SK-N-SH treated with all-trans-retinoic acid at 6 μM for 48 hours (cell line): Measurements from ENCODE around the gene PRKAG1.

ENCODE experiments used
- ATAC-seq: fragments of 200-7000 bp; cut with Tn5 transposase; 3 replicates; pipeline ENCODE4 v1.9.1; 2020; ENCODE audit warnings: mild to moderate bottlenecking, moderate library complexity
- ARNTL ChIP-seq: fragments of 450-650 bp; formaldehyde crosslinking; IDR thresholded peaks from 2 replicates; pipeline ENCODE4 v1.5.0; 2020; ENCODE audit warnings: low read depth, mild to moderate bottlenecking, moderate library complexity, borderline replicate concordance
- BACH2 ChIP-seq: fragments of 250-450 bp; sonication (Bioruptor Pico); IDR thresholded peaks from 2 replicates; pipeline ENCODE4 v1.9.0; 2021; ENCODE audit warnings: mild to moderate bottlenecking, borderline replicate concordance
- CSDC2 ChIP-seq: fragments of 250-450 bp; sonication (Bioruptor Pico); IDR thresholded peaks from 2 replicates; pipeline ENCODE4 v1.5.0; 2020; ENCODE audit warnings: mild to moderate bottlenecking, moderate library complexity
- CSRNP3 ChIP-seq: fragments of 250-450 bp; sonication (Bioruptor Pico); IDR thresholded peaks from 2 replicates; pipeline ENCODE4 v1.5.1; 2021; ENCODE audit warnings: mild to moderate bottlenecking, moderate library complexity
- ESRRG ChIP-seq: fragments of 250-450 bp; sonication (Bioruptor Pico); IDR thresholded peaks from 2 replicates; pipeline ENCODE4 v1.6.1; 2021; ENCODE audit warnings: mild to moderate bottlenecking
- GLIS3 ChIP-seq: fragments of 250-450 bp; sonication (Bioruptor Pico); IDR thresholded peaks from 2 replicates; pipeline ENCODE4 v1.5.0; 2020; ENCODE audit warnings: mild to moderate bottlenecking, moderate library complexity
- ISL1 ChIP-seq: fragments of 250-450 bp; sonication (Bioruptor Pico); IDR thresholded peaks from 2 replicates; pipeline ENCODE4 v2.1.2; 2022; ENCODE audit warnings: mild to moderate bottlenecking, moderate library complexity
- PATZ1 ChIP-seq: fragments of 250-450 bp; sonication (Bioruptor Pico); IDR thresholded peaks from 2 replicates; pipeline ENCODE4 v1.8.0; 2020; ENCODE audit warnings: mild to moderate bottlenecking, moderate library complexity, borderline replicate concordance
- POU6F1 ChIP-seq: fragments of 250-450 bp; sonication (Bioruptor Pico); IDR thresholded peaks from 2 replicates; pipeline ENCODE4 v1.8.0; 2021; ENCODE audit warnings: low read depth, mild to moderate bottlenecking, moderate library complexity, borderline replicate concordance
- PPARA ChIP-seq: fragments of 250-450 bp; sonication (Bioruptor Pico); IDR thresholded peaks from 2 replicates; pipeline ENCODE4 v1.5.0; 2020; ENCODE audit warnings: mild to moderate bottlenecking, borderline replicate concordance
- RARB ChIP-seq: fragments of 250-450 bp; sonication (Bioruptor Pico); IDR thresholded peaks from 2 replicates; pipeline ENCODE4 v1.8.0; 2021; ENCODE audit warnings: mild to moderate bottlenecking, moderate library complexity
- SNAI2 ChIP-seq: fragments of 250-450 bp; sonication (Bioruptor Pico); IDR thresholded peaks from 2 replicates; pipeline ENCODE4 v1.5.0; 2020; ENCODE audit warnings: mild to moderate bottlenecking, moderate library complexity
- TCF4 ChIP-seq: fragments of 250-450 bp; sonication (Bioruptor Pico); IDR thresholded peaks from 2 replicates; pipeline ENCODE4 v1.8.0; 2021; ENCODE audit warnings: mild to moderate bottlenecking, moderate library complexity, borderline replicate concordance
- TOX ChIP-seq: fragments of 250-450 bp; sonication (Bioruptor Pico); IDR thresholded peaks from 2 replicates; pipeline ENCODE4 v1.8.0; 2021; ENCODE audit warnings: mild to moderate bottlenecking, moderate library complexity, borderline replicate concordance
- ZC3H10 ChIP-seq: fragments of 250-450 bp; sonication (Bioruptor Pico); IDR thresholded peaks from 2 replicates; pipeline ENCODE4 v1.5.1; 2021; ENCODE audit warnings: mild to moderate bottlenecking, moderate library complexity
- ZFP3 ChIP-seq: fragments of 250-450 bp; sonication (Bioruptor Pico); IDR thresholded peaks from 2 replicates; pipeline ENCODE4 v1.5.0; 2020; ENCODE audit warnings: mild to moderate bottlenecking, moderate library complexity
- ZFP30 ChIP-seq: fragments of 450-650 bp; formaldehyde crosslinking; IDR thresholded peaks from 2 replicates; pipeline ENCODE4 v1.5.0; 2022; ENCODE audit warnings: mild to moderate bottlenecking, moderate library complexity
- ZNF565 ChIP-seq: fragments of 450-650 bp; formaldehyde crosslinking; conservative IDR thresholded peaks from 2 replicates; pipeline ENCODE4 v1.5.0; 2020; ENCODE audit warnings: low read depth, mild to moderate bottlenecking, moderate library complexity
- ZNF70 ChIP-seq: fragments of 450-650 bp; formaldehyde crosslinking; IDR thresholded peaks from 2 replicates; pipeline ENCODE4 v1.5.0; 2020; ENCODE audit warnings: mild to moderate bottlenecking, moderate library complexity
- ZNF8 ChIP-seq: fragments of 450-650 bp; formaldehyde crosslinking; IDR thresholded peaks from 2 replicates; pipeline ENCODE4 v1.5.0; 2020; ENCODE audit warnings: mild to moderate bottlenecking, moderate library complexity
- TF ChIP-seq, protein P1 (sequence below): fragments of 250-450 bp; sonication (Bioruptor Pico); IDR thresholded peaks from 2 replicates; pipeline ENCODE4 v1.5.0; 2020; ENCODE audit warnings: mild to moderate bottlenecking, moderate library complexity

PRKAG1 gene

DNA sequence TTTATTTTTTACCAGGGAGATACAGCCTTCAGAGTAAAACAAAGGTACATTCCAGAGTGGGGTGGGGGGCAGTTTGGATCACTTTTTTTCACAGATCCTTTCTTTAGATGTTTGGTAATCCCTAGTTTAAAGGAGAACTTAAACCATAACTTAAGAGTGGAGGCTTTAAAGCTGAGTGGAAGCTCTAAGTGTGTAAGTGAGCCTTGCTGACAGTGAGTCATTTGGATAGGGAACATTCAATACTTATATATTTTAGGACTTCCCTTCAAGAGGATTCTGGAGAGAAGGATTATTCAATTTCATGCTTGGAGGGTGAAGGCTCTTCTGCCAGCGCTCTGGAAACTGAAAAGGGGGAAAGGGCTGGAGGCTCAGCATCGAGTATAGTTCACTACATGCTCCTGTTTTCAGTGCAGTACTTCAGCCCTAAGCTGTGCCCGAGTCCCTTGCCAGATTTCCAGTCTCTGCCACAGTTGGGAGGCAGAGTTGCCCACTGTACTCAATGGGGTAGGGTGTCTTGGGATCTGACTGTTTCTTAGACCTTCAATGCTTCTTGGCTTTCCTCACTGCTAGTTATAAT lies 8.4 kb downstream of the PRKAG1 start:
- TF ChIP-seq GLIS3 (no peak), ISL1 (CRISPR knock-in tag) (no peak), BACH2 (CRISPR knock-in tag) (no peak), CSRNP3 (CRISPR knock-in tag) (no peak), ARNTL (CRISPR knock-in tag) (no peak), ZNF70 (no peak), ZFP3 (CRISPR knock-in tag) (no peak), ZNF8 (CRISPR knock-in tag) (no peak), ZC3H10 (CRISPR knock-in tag) (no peak), ZNF565 (CRISPR knock-in tag) (no peak), TOX (CRISPR knock-in tag) (no peak), ESRRG (CRISPR knock-in tag) (no peak), SNAI2 (CRISPR knock-in tag) (no peak), PPARA (no peak), TCF4 (CRISPR knock-in tag) (no peak), RARB (CRISPR knock-in tag) (no peak), ZFP30 (CRISPR knock-in tag) (no peak)
- TF ChIP-seq, protein P1, sequence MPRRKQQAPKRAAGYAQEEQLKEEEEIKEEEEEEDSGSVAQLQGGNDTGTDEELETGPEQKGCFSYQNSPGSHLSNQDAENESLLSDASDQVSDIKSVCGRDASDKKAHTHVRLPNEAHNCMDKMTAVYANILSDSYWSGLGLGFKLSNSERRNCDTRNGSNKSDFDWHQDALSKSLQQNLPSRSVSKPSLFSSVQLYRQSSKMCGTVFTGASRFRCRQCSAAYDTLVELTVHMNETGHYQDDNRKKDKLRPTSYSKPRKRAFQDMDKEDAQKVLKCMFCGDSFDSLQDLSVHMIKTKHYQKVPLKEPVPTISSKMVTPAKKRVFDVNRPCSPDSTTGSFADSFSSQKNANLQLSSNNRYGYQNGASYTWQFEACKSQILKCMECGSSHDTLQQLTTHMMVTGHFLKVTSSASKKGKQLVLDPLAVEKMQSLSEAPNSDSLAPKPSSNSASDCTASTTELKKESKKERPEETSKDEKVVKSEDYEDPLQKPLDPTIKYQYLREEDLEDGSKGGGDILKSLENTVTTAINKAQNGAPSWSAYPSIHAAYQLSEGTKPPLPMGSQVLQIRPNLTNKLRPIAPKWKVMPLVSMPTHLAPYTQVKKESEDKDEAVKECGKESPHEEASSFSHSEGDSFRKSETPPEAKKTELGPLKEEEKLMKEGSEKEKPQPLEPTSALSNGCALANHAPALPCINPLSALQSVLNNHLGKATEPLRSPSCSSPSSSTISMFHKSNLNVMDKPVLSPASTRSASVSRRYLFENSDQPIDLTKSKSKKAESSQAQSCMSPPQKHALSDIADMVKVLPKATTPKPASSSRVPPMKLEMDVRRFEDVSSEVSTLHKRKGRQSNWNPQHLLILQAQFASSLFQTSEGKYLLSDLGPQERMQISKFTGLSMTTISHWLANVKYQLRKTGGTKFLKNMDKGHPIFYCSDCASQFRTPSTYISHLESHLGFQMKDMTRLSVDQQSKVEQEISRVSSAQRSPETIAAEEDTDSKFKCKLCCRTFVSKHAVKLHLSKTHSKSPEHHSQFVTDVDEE (CRISPR knock-in tag), result no peak
- no peak for ATAC-seq

GRCh38 chr12:49008943-49009342 lies 9.6 kb downstream of the PRKAG1 start:
- TF ChIP-seq ZNF70, result no peak
- TF ChIP-seq ZNF8 (CRISPR knock-in tag), result no peak
- no peak for TF ChIP-seq ZC3H10 (CRISPR knock-in tag)
- no peak for TF ChIP-seq POU6F1 (CRISPR knock-in tag)
- no peak for TF ChIP-seq CSDC2 (CRISPR knock-in tag)
- TF ChIP-seq PPARA, result no peak
- TF ChIP-seq ISL1 (CRISPR knock-in tag), result no peak
- TF ChIP-seq ESRRG (CRISPR knock-in tag), result no peak
- no peak for TF ChIP-seq TCF4 (CRISPR knock-in tag)
- TF ChIP-seq TOX (CRISPR knock-in tag), result no peak
- TF ChIP-seq, protein P1 (CRISPR knock-in tag), result no peak
- TF ChIP-seq ZFP3 (CRISPR knock-in tag), result no peak
- no peak for TF ChIP-seq PATZ1 (CRISPR knock-in tag)
- TF ChIP-seq RARB (CRISPR knock-in tag), result no peak
- no peak for TF ChIP-seq SNAI2 (CRISPR knock-in tag)
- no peak for TF ChIP-seq GLIS3
- TF ChIP-seq ZFP30 (CRISPR knock-in tag), result no peak
- no peak for TF ChIP-seq BACH2 (CRISPR knock-in tag)
- no peak for ATAC-seq
